ENCODE measurements around the gene RAVER1.

DNA sequence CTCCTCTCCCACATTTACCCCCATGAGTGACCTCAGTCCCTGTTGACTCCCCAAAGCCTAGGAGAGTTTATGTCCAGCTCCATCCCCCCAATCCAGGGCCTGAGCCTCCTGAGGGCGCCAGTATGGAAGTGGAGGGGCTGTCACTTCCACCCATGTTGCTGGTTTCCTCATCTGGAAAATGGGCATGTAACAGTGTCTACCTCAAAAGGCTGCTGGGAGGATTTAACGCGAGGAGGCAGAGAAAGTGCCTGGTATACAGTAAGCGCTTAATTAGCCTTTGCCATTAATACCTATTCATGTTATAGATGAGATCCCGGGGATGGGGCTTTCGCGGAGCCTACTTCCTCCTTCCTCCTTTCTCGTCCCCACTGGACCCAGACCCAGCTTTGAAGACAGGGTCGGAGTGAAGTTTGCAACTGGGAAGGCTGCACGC is 46.6 kb upstream of the RAVER1 start:
- TF ChIP-seq, protein P1, sequence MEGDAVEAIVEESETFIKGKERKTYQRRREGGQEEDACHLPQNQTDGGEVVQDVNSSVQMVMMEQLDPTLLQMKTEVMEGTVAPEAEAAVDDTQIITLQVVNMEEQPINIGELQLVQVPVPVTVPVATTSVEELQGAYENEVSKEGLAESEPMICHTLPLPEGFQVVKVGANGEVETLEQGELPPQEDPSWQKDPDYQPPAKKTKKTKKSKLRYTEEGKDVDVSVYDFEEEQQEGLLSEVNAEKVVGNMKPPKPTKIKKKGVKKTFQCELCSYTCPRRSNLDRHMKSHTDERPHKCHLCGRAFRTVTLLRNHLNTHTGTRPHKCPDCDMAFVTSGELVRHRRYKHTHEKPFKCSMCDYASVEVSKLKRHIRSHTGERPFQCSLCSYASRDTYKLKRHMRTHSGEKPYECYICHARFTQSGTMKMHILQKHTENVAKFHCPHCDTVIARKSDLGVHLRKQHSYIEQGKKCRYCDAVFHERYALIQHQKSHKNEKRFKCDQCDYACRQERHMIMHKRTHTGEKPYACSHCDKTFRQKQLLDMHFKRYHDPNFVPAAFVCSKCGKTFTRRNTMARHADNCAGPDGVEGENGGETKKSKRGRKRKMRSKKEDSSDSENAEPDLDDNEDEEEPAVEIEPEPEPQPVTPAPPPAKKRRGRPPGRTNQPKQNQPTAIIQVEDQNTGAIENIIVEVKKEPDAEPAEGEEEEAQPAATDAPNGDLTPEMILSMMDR (conservative IDR thresholded peaks at IDR 0.05 in 1 of 2, IDR thresholded peaks at IDR 0.05 in 1 of 2; ENCODE audit: low read depth in 1 of 2, low read length in 2 of 2), result no peak
- TF ChIP-seq EZH2 (IDR thresholded peaks at IDR 0.05; ENCODE audit: low read length, missing control alignments), result no peak
